Vagina (tissue), 2 donors: ENCODE results near the gene PRSS38.

Source experiments
- CTCF ChIP-seq, 3 experiments: fragments of 450-650 bp in 2 of 3; fragments of 200-600 bp in 1 of 3; sonication (generic) in 1 of 3; IDR thresholded peaks; one replicate each; pipeline ENCODE4 v1.5.1; 2017 to 2019; ENCODE audit warnings: antibody characterized with exemption in 3 of 3, mild to moderate bottlenecking in 2 of 3, moderate library complexity in 2 of 3
- POLR2A ChIP-seq, 2 donors: fragments of 450-650 bp; IDR thresholded peaks; one replicate each; pipeline ENCODE4 v1.6.1; 2017; ENCODE audit warnings: antibody characterized with exemption in 2 of 2, mild to moderate bottlenecking in 2 of 2, moderate library complexity in 2 of 2

- TF ChIP-seq CTCF (IDR thresholded peaks at IDR 0.05) (no peak), POLR2A (IDR thresholded peaks at IDR 0.05) (no peak)
Observed at GRCh38 chr1:227773558-227773957, 41.9 kb upstream of the PRSS38 start.
